ENCODE data around the gene SULT6B1.

Gene SULT6B1

GRCh38 chr2:37153224-37153623, 35.2 kb downstream of the SULT6B1 start:
- H3K4me3 Mint-ChIP-seq, result no peak overlapping the region
- no peaks in the 10 kb centered on the region for H3K27me3 Mint-ChIP-seq (ENCODE audit: low read depth)
- H3K27ac Mint-ChIP-seq, result no peak overlapping the region
- peaks cover 52% of the 10 kb centered on the region for H3K4me1 Mint-ChIP-seq (ENCODE audit: low read depth)
- H3K36me3 Mint-ChIP-seq (ENCODE audit: low read depth), result peaks cover 54% of the 10 kb centered on the region
- H3K9me3 Mint-ChIP-seq, result no peaks in the 10 kb centered on the region
- no peak for DNase-seq (ENCODE audit: low spot score)

GRCh38 chr2:37149626-37150322, 38.7 kb downstream of the SULT6B1 start:
- Mint-ChIP-seq H3K27me3 (ENCODE audit: low read depth) (no peaks in the 10 kb centered on the region), H3K4me3 (peak overlapping the region; percentile 59), H3K9me3 (no peaks in the 10 kb centered on the region), H3K27ac (peak overlapping the region; percentile 74), H3K36me3 (ENCODE audit: low read depth) (peaks cover 68% of the 10 kb centered on the region), H3K4me1 (ENCODE audit: low read depth) (peaks cover 33% of the 10 kb centered on the region)
- DNase-seq (ENCODE audit: low spot score), result no peak

- H3K4me3 Mint-ChIP-seq, result no peak overlapping the region
- H3K27ac Mint-ChIP-seq, result no peak overlapping the region
- H3K36me3 Mint-ChIP-seq (ENCODE audit: low read depth), result peaks cover 58% of the 10 kb centered on the region
- DNase-seq (ENCODE audit: low spot score), result no peak
- H3K4me1 Mint-ChIP-seq (ENCODE audit: low read depth), result peaks cover 31% of the 10 kb centered on the region
- H3K9me3 Mint-ChIP-seq, result no peaks in the 10 kb centered on the region
- H3K27me3 Mint-ChIP-seq (ENCODE audit: low read depth), result no peaks in the 10 kb centered on the region
Measured at GRCh38 chr2:37148325-37148724, 40.1 kb downstream of the SULT6B1 start.

- H3K4me1 Mint-ChIP-seq (ENCODE audit: low read depth), result peaks cover 20% of the 10 kb centered on the region
- H3K9me3 Mint-ChIP-seq, result no peaks in the 10 kb centered on the region
- no peaks in the 10 kb centered on the region for H3K27me3 Mint-ChIP-seq (ENCODE audit: low read depth)
Measured at GRCh38 chr2:37146062-37146461, 42.4 kb downstream of the SULT6B1 start.

GRCh38 chr2:37143974-37144373, 44.5 kb downstream of the SULT6B1 start:
- Mint-ChIP-seq H3K27me3 (ENCODE audit: low read depth) (no peaks in the 10 kb centered on the region), H3K4me1 (ENCODE audit: low read depth) (peaks cover 4% of the 10 kb centered on the region), H3K9me3 (no peaks in the 10 kb centered on the region), H3K4me3 (no peak overlapping the region), H3K27ac (no peak overlapping the region), H3K36me3 (ENCODE audit: low read depth) (peaks cover 52% of the 10 kb centered on the region)
- no peak for DNase-seq (ENCODE audit: low spot score)

More at GRCh38 chr2:37146062-37146461, 42.4 kb downstream of the SULT6B1 start:
- Mint-ChIP-seq H3K4me3 (no peak overlapping the region), H3K27ac (no peak overlapping the region), H3K36me3 (ENCODE audit: low read depth) (peaks cover 50% of the 10 kb centered on the region)
- no peak for DNase-seq (ENCODE audit: low spot score)

- Mint-ChIP-seq H3K4me3 (no peak overlapping the region), H3K36me3 (ENCODE audit: low read depth) (peaks cover 45% of the 10 kb centered on the region), H3K27me3 (ENCODE audit: low read depth) (no peaks in the 10 kb centered on the region), H3K27ac (no peak overlapping the region), H3K9me3 (no peaks in the 10 kb centered on the region), H3K4me1 (ENCODE audit: low read depth) (no peaks in the 10 kb centered on the region)
- no peak for DNase-seq (ENCODE audit: low spot score)
Measured at GRCh38 chr2:37142546-37142945, 45.9 kb downstream of the SULT6B1 start.

- H3K27ac Mint-ChIP-seq, result no peak overlapping the region
- H3K4me3 Mint-ChIP-seq, result no peak overlapping the region
- H3K4me1 Mint-ChIP-seq (ENCODE audit: low read depth), result no peaks in the 10 kb centered on the region
- no peaks in the 10 kb centered on the region for H3K9me3 Mint-ChIP-seq
- no peak for DNase-seq (ENCODE audit: low spot score)
- peaks cover 56% of the 10 kb centered on the region for H3K36me3 Mint-ChIP-seq (ENCODE audit: low read depth)
- no peaks in the 10 kb centered on the region for H3K27me3 Mint-ChIP-seq (ENCODE audit: low read depth)
Measured at GRCh38 chr2:37132914-37133313, 55.6 kb downstream of the SULT6B1 start.

- no peaks in the 10 kb centered on the region for H3K4me1 Mint-ChIP-seq (ENCODE audit: low read depth)
- peaks cover 62% of the 10 kb centered on the region for H3K36me3 Mint-ChIP-seq (ENCODE audit: low read depth)
- no peak for DNase-seq (ENCODE audit: low spot score)
- H3K27me3 Mint-ChIP-seq (ENCODE audit: low read depth), result no peaks in the 10 kb centered on the region
- H3K9me3 Mint-ChIP-seq, result no peaks in the 10 kb centered on the region
- H3K4me3 Mint-ChIP-seq, result no peak overlapping the region
- H3K27ac Mint-ChIP-seq, result no peak overlapping the region
Measured at GRCh38 chr2:37125416-37125815, 63.1 kb downstream of the SULT6B1 start.

GRCh38 chr2:37119157-37119556, 69.3 kb downstream of the SULT6B1 start:
- Mint-ChIP-seq H3K4me3 (no peak overlapping the region), H3K27ac (no peak overlapping the region), H3K4me1 (ENCODE audit: low read depth) (no peaks in the 10 kb centered on the region), H3K27me3 (ENCODE audit: low read depth) (no peaks in the 10 kb centered on the region), H3K36me3 (ENCODE audit: low read depth) (peaks cover 52% of the 10 kb centered on the region), H3K9me3 (no peaks in the 10 kb centered on the region)
- DNase-seq (ENCODE audit: low spot score), result no peak
